NCI-H2196 treated with DMSO at 0.1 percent for 48 hours (cell line): ENCODE data around the gene GCFC2.
A peak's percentile ranks its signal among the peaks of the same experiment; 100 is the strongest.
"Not testable (repeated sequence)": the region's sequence is repeated elsewhere in the genome, so short reads cannot be mapped to it uniquely, and the experiment has no call there.

Source experiments
- DNase-seq: peaks from one replicate; lab custom pipeline; 2025; ENCODE audit not compliant: unreplicated experiment; lab: John Stamatoyannopoulos, UW

GCFC2 gene

GRCh38 chr2:75680402-75680801 is 30.3 kb downstream of the GCFC2 start:
- DNase-seq: no peak

DNA sequence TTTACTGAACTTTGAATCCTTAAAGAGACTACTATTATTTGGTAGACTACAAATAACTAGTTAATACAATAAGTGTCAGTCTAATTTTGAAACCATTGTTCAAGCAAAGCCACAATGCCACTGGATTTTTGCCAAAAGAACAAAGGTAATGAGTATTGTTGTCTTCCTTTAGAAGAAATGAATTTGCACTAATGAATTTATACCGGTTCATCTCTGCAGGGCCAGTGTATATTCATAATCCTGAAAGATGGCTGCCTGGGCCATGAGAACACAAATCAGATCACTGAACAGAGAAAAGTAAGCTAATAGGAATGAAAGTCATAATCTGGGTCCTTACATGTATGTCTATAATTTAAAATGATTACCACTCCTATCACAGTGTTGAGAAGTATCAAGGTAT is 31.2 kb downstream of the GCFC2 start:
- DNase-seq: no peak

DNA sequence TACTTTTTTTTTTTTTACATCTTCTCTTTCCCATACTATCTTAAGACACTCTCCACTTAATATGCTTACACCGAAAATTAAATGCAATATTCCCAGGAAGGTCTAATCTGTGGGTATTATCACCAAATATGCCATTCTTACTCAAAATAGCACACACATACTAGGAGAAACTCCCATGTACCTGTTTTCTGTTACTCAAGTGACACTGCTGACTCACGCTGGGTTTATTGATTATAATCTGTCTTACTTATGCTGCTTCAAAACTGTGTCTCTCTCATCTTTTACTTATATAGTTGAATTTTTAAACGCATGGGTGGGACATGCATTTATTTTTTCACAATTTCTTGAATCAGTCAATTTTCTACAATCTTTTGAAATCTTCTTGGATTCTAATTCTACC is 34.3 kb downstream of the GCFC2 start:
- DNase-seq: no peak

- DNase-seq: no peak
Observed at GRCh38 chr2:75675908-75676307, 34.8 kb downstream of the GCFC2 start.

GRCh38 chr2:75675423-75675822 is 35.3 kb downstream of the GCFC2 start:
- not testable (repeated sequence) for DNase-seq

GRCh38 chr2:75667884-75668283 is 42.8 kb downstream of the GCFC2 start:
- no peak for DNase-seq

DNA sequence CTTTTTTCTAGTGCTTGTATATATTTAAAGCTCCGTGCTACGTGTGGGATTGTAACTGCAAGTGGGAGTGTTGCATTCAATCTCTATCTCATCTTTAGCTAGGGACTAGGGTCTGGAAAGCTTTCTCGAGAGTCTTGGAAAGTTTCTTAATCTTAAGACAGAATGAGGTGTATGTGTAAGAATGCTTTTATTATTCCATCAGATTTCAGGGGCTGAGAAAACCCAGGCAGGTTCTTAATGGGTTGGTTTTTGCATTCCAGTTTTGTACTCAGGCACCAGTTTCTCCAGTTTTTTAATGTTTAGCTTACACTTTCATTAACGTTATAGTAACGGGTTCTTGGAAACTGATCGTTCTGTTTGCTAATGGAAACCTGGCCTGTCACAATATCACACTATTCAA is 43.8 kb downstream of the GCFC2 start:
- DNase-seq: no peak

- no peak for DNase-seq
Observed at GRCh38 chr2:75657798-75658197, 52.9 kb downstream of the GCFC2 start.

- DNase-seq: no peak
Observed at GRCh38 chr2:75656563-75656962, 54.2 kb downstream of the GCFC2 start.

DNA sequence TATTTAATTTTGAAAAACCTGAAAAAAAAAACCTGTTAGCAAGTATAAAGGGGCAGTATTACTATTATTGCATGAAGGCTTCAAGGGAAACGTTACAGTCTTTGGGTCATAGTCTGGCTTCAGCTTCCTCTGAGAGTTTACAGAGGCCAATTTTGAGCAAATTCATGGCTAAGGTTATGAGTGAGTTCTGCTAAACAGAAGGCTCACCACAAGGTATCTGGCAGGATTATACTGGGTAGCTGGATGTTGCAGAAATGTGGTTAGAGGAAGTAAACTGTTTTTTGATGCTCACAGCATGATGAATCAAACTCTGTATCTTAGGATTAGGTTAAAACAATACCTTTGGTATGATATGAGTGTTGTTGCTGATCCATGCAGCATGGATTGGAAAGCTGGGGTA is 54.9 kb downstream of the GCFC2 start:
- DNase-seq: no peak

DNA sequence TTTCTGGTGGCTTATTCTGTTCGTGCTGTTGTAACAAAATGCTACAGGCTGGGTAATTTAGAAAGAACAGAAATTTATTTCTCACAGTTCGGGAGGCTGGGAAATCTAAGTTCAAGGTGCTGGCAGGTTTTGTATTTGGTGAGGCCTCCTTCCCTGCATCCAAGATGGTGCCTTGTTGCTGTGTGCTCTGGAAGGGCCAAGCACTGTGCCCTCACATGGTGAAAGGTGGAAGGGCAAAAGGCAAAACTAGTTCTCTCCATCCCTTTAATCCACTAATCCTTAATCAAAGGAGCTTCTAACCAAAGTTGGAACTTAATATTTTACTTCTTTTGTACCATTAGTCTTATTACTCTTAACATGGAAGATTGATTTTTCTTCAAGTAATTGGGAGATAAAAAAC is 56.7 kb downstream of the GCFC2 start:
- DNase-seq: no peak

- no peak for DNase-seq
Observed at GRCh38 chr2:75647771-75648170, 62.9 kb downstream of the GCFC2 start.

GRCh38 chr2:75646583-75647425 is 63.9 kb downstream of the GCFC2 start, which contains the start of gene MRPL19:
Gene MRPL19, plus strand, starts transcription at chr2:75646783. Its CDS starts 25 bp downstream, at chr2:75646808.
- DNase-seq: peak; percentile 44

GRCh38 chr2:75646090-75646582 is 64.6 kb downstream of the GCFC2 start:
- DNase-seq: no peak

DNA sequence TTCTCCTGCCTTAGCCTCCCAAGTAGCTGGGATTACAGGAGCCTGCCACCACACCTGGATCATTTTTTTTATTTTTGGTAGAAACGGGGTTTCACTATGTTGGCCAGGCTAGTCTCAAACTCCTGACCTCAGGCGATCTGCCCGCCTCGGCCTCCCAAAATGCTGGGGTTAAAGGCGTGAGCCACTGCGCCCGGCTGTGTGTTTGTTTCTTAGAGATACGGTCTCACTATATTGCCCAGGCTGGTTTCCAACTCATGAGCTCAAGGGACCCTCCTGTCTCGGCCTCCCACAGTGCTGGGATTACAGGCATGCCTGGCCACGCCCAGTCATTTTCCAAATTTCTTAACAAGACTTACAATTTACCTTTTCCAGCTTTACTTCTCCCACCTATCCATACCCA is 65.1 kb downstream of the GCFC2 start:
- DNase-seq: no peak

GRCh38 chr2:75643980-75644379 is 66.7 kb downstream of the GCFC2 start:
- no peak for DNase-seq

- DNase-seq: no peak
Observed at GRCh38 chr2:75641587-75641986, 69.1 kb downstream of the GCFC2 start.

- no peak for DNase-seq
Observed at GRCh38 chr2:75640621-75641121, 70.0 kb downstream of the GCFC2 start.

DNA sequence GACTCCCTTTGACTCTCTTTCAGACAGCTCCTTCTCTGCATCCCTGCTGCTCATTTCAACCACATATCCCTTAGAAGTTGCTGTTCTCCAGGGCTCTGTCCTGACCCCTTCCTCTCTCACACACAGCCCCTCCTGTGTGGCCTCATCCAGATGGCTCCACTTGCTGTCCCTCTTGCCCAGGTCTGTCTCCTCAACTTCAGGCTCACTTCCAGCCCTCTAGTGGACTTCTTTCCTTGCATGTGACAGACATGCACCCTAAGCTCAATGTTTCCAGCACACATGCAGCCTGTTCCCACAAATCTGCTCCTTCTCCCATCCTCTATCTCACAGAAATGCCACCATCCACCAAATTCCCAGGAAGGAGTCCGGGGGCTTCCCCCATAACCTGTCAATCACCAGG is 73.1 kb downstream of the GCFC2 start:
- DNase-seq: no peak

- DNase-seq: no peak
Observed at GRCh38 chr2:75634945-75635344, 75.8 kb downstream of the GCFC2 start.

DNA sequence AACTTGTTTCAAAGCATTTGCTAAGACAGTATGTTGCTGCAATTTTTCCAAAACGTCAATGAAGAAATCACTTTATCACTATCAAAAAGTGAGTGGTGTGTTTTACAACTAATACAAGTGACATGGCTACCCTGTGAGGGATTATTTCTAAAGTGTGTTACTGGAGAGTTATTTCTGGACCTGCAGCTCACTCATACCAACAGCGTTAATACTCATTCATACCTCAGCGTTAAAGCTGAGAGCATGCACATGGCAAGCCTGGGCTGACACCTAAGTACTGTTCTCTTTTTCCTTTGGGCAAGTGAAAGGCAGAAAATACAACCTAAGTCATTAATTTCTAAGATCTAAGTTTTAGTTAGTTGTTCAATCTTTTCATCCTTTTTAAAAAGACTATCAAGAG is 77.1 kb downstream of the GCFC2 start:
- no peak for DNase-seq

GRCh38 chr2:75632813-75633212 is 77.9 kb downstream of the GCFC2 start:
- no peak for DNase-seq
